NCI-H1417 treated with DMSO at 0.1 percent for 48 hours (cell line): Measurements from ENCODE around the gene GTF2A2.

Source experiments
- DNase-seq: peaks from one replicate; lab custom pipeline; 2025; lab: John Stamatoyannopoulos, UW

Gene GTF2A2

DNA sequence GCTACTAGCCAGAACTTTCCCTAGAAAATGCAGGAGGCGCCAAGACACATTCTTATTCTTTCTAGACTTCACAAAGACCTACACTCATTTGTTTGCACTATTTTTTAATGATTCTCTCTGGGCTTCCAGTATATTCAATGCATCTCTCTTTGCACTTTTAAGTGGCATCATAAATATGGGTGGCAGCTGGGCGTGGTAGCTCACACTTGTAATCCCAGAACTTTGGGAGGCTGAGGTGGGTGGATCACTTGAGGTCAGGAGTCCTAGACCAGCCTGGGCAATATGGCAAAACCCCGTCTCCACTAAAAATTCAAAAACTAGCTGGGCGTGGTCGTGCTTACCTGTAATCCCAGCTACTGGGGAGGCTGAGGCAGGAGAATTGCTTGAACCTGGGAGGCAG is 51.3 kb downstream of the GTF2A2 start:
- no peak for DNase-seq

DNA sequence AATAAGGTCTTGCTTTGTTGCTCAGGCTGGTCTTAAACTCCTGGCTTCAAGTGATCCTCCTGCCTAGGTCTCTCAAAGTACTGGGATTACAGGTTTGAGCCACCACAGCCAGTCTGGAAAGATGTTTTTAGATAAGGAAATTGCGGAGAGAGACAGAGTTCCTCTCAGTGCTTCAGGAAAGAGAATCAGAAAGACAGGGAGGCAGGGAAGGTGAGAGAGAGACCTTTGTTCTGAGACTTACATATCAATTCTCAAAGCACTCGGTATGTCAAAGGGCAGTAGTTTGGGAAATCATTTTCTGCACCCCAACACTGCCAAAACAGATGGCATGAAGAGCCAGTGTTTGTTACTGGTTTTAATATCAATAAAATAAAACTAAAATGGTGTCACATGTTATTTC is 58.9 kb downstream of the GTF2A2 start:
- DNase-seq, result no peak

DNA sequence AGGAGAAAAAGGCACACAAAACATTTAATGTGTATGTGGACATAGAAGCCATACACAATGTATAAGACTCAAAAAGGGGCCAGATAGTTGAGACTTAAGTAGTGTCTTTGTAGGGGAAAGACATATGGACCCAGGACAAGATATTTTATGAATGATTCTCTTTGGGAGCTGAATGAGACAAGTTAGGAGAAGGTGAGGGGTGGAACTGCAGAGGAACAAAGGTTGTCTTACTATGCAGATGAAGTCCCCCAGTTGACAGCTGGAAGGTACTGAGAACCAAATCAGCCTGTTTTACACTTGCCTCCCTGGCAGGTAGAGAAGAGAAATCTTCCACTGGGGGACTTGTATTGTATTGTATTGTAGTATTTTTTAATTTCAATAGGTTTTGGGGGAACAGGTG is 60.7 kb downstream of the GTF2A2 start:
- DNase-seq, result no peak

DNA sequence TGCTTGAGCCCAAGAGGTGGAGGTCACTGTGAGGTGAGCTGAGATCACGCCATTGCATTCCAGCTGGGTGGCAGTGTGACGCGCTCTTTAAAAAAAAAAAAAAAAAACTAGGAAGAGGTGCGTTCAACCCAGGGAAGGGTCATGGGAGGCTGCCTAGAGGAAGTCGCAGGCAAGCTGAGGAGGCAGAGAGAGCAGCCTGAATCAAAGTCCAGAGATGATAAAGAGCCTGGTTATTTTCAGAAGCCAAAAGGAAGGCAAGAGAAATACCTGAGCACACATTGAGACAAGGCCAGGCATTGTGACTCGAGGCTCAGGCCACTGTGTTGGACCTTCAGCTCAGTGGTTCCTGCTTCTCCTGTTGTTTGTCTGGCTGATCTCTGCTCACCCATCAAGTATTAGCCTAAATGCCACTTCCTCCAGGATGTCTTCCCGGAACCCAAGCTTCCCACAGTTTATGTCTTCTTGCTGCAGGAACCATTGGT is 61.8 kb downstream of the GTF2A2 start:
- no peak for DNase-seq

DNA sequence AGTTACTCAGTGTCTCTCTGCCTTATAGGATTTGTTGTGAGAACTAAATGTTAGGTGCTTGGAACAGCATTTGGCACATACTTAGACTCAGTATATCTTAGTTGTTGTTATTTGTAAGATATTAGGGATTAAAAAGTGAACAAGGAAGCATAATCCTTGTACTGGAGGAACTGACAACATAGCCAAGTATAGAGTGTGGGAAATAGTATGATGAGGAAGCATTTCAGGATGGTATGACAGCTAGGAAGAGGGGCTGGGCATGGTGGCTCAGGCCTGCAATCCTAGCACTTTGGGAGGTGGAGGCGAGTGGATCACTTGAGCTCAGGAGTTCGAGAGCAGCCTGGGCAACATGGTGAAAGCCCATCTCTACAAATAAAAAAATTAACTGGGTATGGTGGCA is 62.3 kb downstream of the GTF2A2 start:
- no peak for DNase-seq

DNA sequence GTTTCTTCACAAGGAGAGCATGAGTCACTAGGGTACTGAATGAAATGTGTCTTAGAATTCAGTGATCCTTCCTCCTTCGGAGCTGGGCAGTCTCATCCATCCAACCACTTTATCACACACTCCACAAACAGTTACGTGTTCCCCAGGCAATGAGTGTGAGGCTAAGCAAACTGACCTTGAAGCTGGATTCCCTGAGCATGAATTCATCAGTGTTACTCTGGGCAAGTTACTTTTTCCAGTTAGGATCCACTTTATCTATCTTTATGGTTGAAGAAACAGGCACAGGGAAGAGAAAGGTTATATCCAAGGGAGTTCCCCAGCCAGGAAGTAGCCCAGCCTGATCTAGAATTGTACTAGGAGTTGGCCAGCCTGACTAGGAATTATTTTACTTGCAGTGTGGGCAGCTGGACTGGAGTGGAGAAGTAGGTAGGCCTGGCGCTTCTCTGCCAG is 62.8 kb downstream of the GTF2A2 start:
- DNase-seq, result no peak

DNA sequence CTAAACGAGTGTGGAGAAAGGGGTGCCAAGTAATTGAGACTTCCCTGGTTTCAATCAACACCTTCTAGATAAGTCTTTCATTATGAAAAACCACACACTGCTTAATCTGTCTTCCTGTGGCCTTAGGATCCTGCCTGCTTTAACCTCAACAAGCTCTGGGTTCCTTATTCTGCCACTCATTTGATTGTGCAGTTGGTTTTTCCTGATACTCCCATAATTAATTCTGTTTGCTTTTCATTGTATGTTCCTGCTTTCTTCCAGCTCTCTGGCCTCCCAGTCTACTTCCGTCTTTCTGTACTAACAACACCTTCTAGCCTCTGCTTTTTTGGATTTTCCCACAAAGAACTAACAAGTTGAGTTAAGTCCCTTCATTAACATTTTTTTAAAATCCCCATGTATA is 66.0 kb downstream of the GTF2A2 start:
- DNase-seq, result no peak

DNA sequence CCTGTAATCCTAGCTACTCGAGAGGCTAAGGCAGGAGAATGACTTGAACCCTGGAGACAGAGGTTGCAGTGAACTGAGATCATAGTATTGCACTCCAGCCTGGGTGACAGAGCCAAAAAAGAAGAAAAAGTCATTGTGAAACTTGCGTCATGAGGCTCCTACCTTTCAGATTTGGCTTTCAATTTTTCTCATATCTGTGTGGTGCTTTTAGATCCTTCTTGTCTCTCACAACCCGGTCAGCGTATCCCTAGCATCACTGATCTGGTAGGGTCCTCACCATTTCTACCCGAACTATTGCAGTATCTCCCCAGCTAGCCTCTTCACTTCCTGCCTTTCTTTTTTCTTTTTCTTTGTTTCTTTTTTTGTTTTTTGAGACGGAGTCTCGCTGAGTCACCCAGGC is 67.3 kb downstream of the GTF2A2 start:
- DNase-seq, result no peak
